ENCODE results near the gene TRIM66.

Gene TRIM66

GRCh38 chr11:8646873-8647272 lies 35.6 kb downstream of the TRIM66 start:
- Histone ChIP-seq H3K27ac (ENCODE audit: poor library complexity, severe bottlenecking) (no peak overlapping the region), H3K4me3 (ENCODE audit: severe bottlenecking) (no peak overlapping the region), H3K9me3 (ENCODE audit: severe bottlenecking) (no peaks in the 10 kb centered on the region), H3K36me3 (ENCODE audit: low read depth) (peaks cover 8% of the 10 kb centered on the region; the same call in 1 of the 2 replicates), H3K27me3 (ENCODE audit: insufficient read depth, poor library complexity, severe bottlenecking) (no peaks in the 10 kb centered on the region), H3K4me1 (ENCODE audit: insufficient read depth, poor library complexity, severe bottlenecking) (peaks cover 7% of the 10 kb centered on the region)
- no peak for TF ChIP-seq CTCF (IDR thresholded peaks at IDR 0.05; ENCODE audit: poor library complexity, severe bottlenecking)
- no peak for ATAC-seq (ENCODE audit: low read depth)
- DNase-seq (ENCODE audit: low spot score) = no peak

- ATAC-seq (ENCODE audit: low read depth) (no peak), DNase-seq (ENCODE audit: low spot score) (no peak)
- TF ChIP-seq CTCF (IDR thresholded peaks at IDR 0.05; ENCODE audit: poor library complexity, severe bottlenecking) = no peak
- H3K9me3 ChIP-seq (ENCODE audit: severe bottlenecking) = no peaks in the 10 kb centered on the region
- no peaks in the 10 kb centered on the region for H3K4me1 ChIP-seq (ENCODE audit: insufficient read depth, poor library complexity, severe bottlenecking)
- no peak overlapping the region for H3K27ac ChIP-seq (ENCODE audit: poor library complexity, severe bottlenecking)
- no peaks in the 10 kb centered on the region for H3K27me3 ChIP-seq (ENCODE audit: insufficient read depth, poor library complexity, severe bottlenecking)
- H3K4me3 ChIP-seq (ENCODE audit: severe bottlenecking) = no peak overlapping the region
- H3K36me3 ChIP-seq (ENCODE audit: low read depth) = peaks cover 5% of the 10 kb centered on the region; the same call in 1 of the 2 replicates
These were observed 40.1 kb downstream of the TRIM66 start for GRCh38 chr11:8642196-8642841.

GRCh38 chr11:8641332-8641731 lies 41.1 kb downstream of the TRIM66 start:
- Histone ChIP-seq H3K36me3 (ENCODE audit: low read depth) (peaks cover 5% of the 10 kb centered on the region; the same call in 1 of the 2 replicates), H3K27ac (ENCODE audit: poor library complexity, severe bottlenecking) (no peak overlapping the region), H3K4me1 (ENCODE audit: insufficient read depth, poor library complexity, severe bottlenecking) (no peaks in the 10 kb centered on the region), H3K9me3 (ENCODE audit: severe bottlenecking) (no peaks in the 10 kb centered on the region), H3K27me3 (ENCODE audit: insufficient read depth, poor library complexity, severe bottlenecking) (no peaks in the 10 kb centered on the region), H3K4me3 (ENCODE audit: severe bottlenecking) (no peak overlapping the region)
- TF ChIP-seq CTCF (IDR thresholded peaks at IDR 0.05; ENCODE audit: poor library complexity, severe bottlenecking) = no peak
- no peak for ATAC-seq (ENCODE audit: low read depth)
- DNase-seq (ENCODE audit: low spot score) = no peak

GRCh38 chr11:8640267-8640906 lies 42.1 kb downstream of the TRIM66 start:
- ATAC-seq (ENCODE audit: low read depth) = no peak
- no peak for DNase-seq (ENCODE audit: low spot score)
- H3K4me3 ChIP-seq (ENCODE audit: severe bottlenecking) = no peak overlapping the region
- no peaks in the 10 kb centered on the region for H3K4me1 ChIP-seq (ENCODE audit: insufficient read depth, poor library complexity, severe bottlenecking)
- no peak for TF ChIP-seq CTCF (IDR thresholded peaks at IDR 0.05; ENCODE audit: poor library complexity, severe bottlenecking)
- no peaks in the 10 kb centered on the region for H3K9me3 ChIP-seq (ENCODE audit: severe bottlenecking)
- H3K27ac ChIP-seq (ENCODE audit: poor library complexity, severe bottlenecking) = no peak overlapping the region
- H3K36me3 ChIP-seq (ENCODE audit: low read depth) = peaks cover 5% of the 10 kb centered on the region; the same call in 1 of the 2 replicates
- H3K27me3 ChIP-seq (ENCODE audit: insufficient read depth, poor library complexity, severe bottlenecking) = no peaks in the 10 kb centered on the region

- DNase-seq (ENCODE audit: low spot score) (no peak), ATAC-seq (ENCODE audit: low read depth) (no peak)
- peaks cover 5% of the 10 kb centered on the region; the same call in 1 of the 2 replicates for H3K36me3 ChIP-seq (ENCODE audit: low read depth)
- H3K27ac ChIP-seq (ENCODE audit: poor library complexity, severe bottlenecking) = no peak overlapping the region
- H3K27me3 ChIP-seq (ENCODE audit: insufficient read depth, poor library complexity, severe bottlenecking) = no peaks in the 10 kb centered on the region
- TF ChIP-seq CTCF (IDR thresholded peaks at IDR 0.05; ENCODE audit: poor library complexity, severe bottlenecking) = no peak
- no peaks in the 10 kb centered on the region for H3K4me1 ChIP-seq (ENCODE audit: insufficient read depth, poor library complexity, severe bottlenecking)
- no peak overlapping the region for H3K4me3 ChIP-seq (ENCODE audit: severe bottlenecking)
- H3K9me3 ChIP-seq (ENCODE audit: severe bottlenecking) = no peaks in the 10 kb centered on the region
These were observed 42.8 kb downstream of the TRIM66 start for GRCh38 chr11:8639655-8640054.

Measured in RWPE2 (cell line).